GM12892 (cell line): ENCODE results near the gene PHIP.
A peak's percentile ranks its signal among the peaks of the same experiment; 100 is the strongest.

Source experiments
- DNase-seq: peaks from one replicate; pipeline ENCODE4 v3.0.0; 2011; ENCODE audit not compliant: insufficient read length
- FAIRE-seq: peaks from 2 replicates; lab custom pipeline; 2011; peaks lifted over from hg19 to GRCh38; lab: Jason Lieb, UNC
- POLR2A ChIP-seq: IDR thresholded peaks from 2 replicates; pipeline ENCODE4 v1.6.1; 2011; ENCODE audit warnings: low read depth, low read length, control low read depth
- POLR2AphosphoS5 ChIP-seq: IDR thresholded peaks from 2 replicates; pipeline ENCODE4 v1.6.1; 2011; ENCODE audit warnings: low read depth, low read length, control low read depth
- TAF1 ChIP-seq: IDR thresholded peaks from 2 replicates; pipeline ENCODE4 v1.6.1; 2011; ENCODE audit warnings: low read depth, mild to moderate bottlenecking, control low read depth, low read length, borderline replicate concordance

The PHIP gene

GRCh38 chr6:79082304-79082703 is 4.2 kb upstream of the PHIP start:
- DNase-seq (no peak), FAIRE-seq (no peak)
- TF ChIP-seq POLR2A (no peak), TAF1 (no peak), POLR2AphosphoS5 (no peak)

GRCh38 chr6:79081663-79082062 is 3.6 kb upstream of the PHIP start:
- DNase-seq = no peak
- no peak for FAIRE-seq
- TF ChIP-seq POLR2A (no peak), POLR2AphosphoS5 (no peak), TAF1 (no peak)

GRCh38 chr6:79079561-79080041 is 1.5 kb upstream of the PHIP start:
- DNase-seq (no peak), FAIRE-seq (no peak)
- TF ChIP-seq POLR2AphosphoS5 = no peak
- no peak for TF ChIP-seq TAF1

GRCh38 chr6:79077715-79078074 is 359 bp downstream of the PHIP start:
- FAIRE-seq (no peak), DNase-seq (peak; percentile 23)
- no peak for TF ChIP-seq POLR2A
- TF ChIP-seq TAF1 = no peak
- no peak for TF ChIP-seq POLR2AphosphoS5

- TF ChIP-seq TAF1 (peak; percentile 57; the same call in 1 of the 2 replicates), POLR2A (peak; percentile 57; the same call in 1 of the 2 replicates), POLR2AphosphoS5 (peak; percentile 76)
- DNase-seq (peak; percentile 46), FAIRE-seq (peak; percentile 93)
Measured at GRCh38 chr6:79076782-79077641, 1.0 kb downstream of the PHIP start.

GRCh38 chr6:79076160-79076559 is 1.9 kb downstream of the PHIP start:
- FAIRE-seq = no peak
- DNase-seq = no peak
- no peak for TF ChIP-seq POLR2AphosphoS5
- TF ChIP-seq TAF1 = no peak
- TF ChIP-seq POLR2A = no peak

GRCh38 chr6:79073888-79074287 is 4.2 kb downstream of the PHIP start:
- no peak for DNase-seq
- no peak for FAIRE-seq
- TF ChIP-seq POLR2A (no peak), POLR2AphosphoS5 (no peak), TAF1 (no peak)

- TF ChIP-seq TAF1 (no peak), POLR2AphosphoS5 (no peak), POLR2A (no peak)
- FAIRE-seq = no peak
- no peak for DNase-seq
Measured at GRCh38 chr6:79072640-79073181, 5.3 kb downstream of the PHIP start.

- TF ChIP-seq TAF1 (no peak), POLR2A (no peak), POLR2AphosphoS5 (no peak)
- DNase-seq (no peak), FAIRE-seq (no peak)
Measured at GRCh38 chr6:79071547-79071946, 6.5 kb downstream of the PHIP start.

GRCh38 chr6:79070206-79070825 is 7.7 kb downstream of the PHIP start:
- no peak for DNase-seq
- peak; percentile 82 for FAIRE-seq
- TF ChIP-seq POLR2AphosphoS5 (peak; percentile 9; the same call in 1 of the 2 replicates), TAF1 (no peak)

GRCh38 chr6:79066828-79067227 is 11.2 kb downstream of the PHIP start:
- FAIRE-seq (no peak), DNase-seq (no peak)
- TF ChIP-seq POLR2AphosphoS5 = no peak
- no peak for TF ChIP-seq TAF1
- TF ChIP-seq POLR2A = no peak
